WERI-Rb-1 (cell line): ENCODE results near the gene RGS9BP.

Source experiments
- DNase-seq: peaks from one replicate; pipeline ENCODE4 v3.0.0-alpha.2; 2020
- H3K27ac ChIP-seq: fragments of 250-450 bp; sonication (Bioruptor Pico); 2 replicates; pipeline ENCODE4 v1.5.1; 2020; ENCODE audit warnings: mild to moderate bottlenecking, moderate library complexity
- H3K27me3 ChIP-seq: fragments of 250-450 bp; sonication (Bioruptor Pico); 2 replicates; pipeline ENCODE4 v1.5.1; 2021; ENCODE audit warnings: mild to moderate bottlenecking, low read depth, moderate library complexity; ENCODE audit not compliant: insufficient read depth, severe bottlenecking
- H3K36me3 ChIP-seq: fragments of 250-450 bp; sonication (Bioruptor Pico); 2 replicates; pipeline ENCODE4 v1.5.1; 2020; ENCODE audit warnings: mild to moderate bottlenecking, moderate library complexity
- H3K4me3 ChIP-seq: 2 replicates; pipeline ENCODE4 v1.5.1; 2011; ENCODE audit warnings: low read depth, mild to moderate bottlenecking, control low read depth, low read length
- H3K9me3 ChIP-seq: fragments of 250-450 bp; sonication (Bioruptor Pico); 2 replicates; pipeline ENCODE4 v1.5.1; 2021; ENCODE audit warnings: mild to moderate bottlenecking, moderate library complexity; ENCODE audit not compliant: severe bottlenecking
- CTCF ChIP-seq: IDR thresholded peaks from 2 replicates; pipeline ENCODE4 v1.5.1; 2011; ENCODE audit warnings: low read depth, mild to moderate bottlenecking, control low read depth, inconsistent platforms, low read length

RGS9BP gene

GRCh38 chr19:32637480-32637879 lies 38.2 kb upstream of the RGS9BP start:
- Histone ChIP-seq H3K27me3 (no peaks in the 10 kb centered on the region), H3K27ac (no peak overlapping the region), H3K4me3 (no peak overlapping the region), H3K9me3 (no peaks in the 10 kb centered on the region), H3K36me3 (peaks cover 3% of the 10 kb centered on the region; the same call in 1 of the 2 replicates)
- no peak for TF ChIP-seq CTCF
- DNase-seq = no peak

DNA sequence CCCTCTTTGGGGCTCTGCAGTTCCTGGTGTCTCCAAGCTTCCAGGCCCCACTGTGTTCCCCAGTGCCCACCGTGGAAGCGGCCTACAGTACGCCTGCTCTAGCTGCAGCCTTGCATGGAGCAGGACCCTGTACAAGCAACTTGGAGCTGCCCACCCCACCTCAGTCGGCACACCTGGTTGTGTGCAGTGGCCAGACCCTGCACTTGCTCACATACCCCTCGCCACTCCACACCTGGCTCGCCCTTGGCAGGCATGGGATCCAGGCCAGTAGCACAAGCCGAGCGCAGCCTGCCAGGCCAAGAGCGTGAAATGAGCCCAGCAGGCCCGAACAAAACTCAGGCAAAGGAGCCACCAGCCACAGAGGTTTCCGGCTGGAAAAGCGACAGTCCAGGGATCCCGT lies 37.0 kb upstream of the RGS9BP start:
- no peak for DNase-seq
- H3K9me3 ChIP-seq = no peaks in the 10 kb centered on the region
- no peak for TF ChIP-seq CTCF
- no peaks in the 10 kb centered on the region for H3K27me3 ChIP-seq
- peaks cover 3% of the 10 kb centered on the region; the same call in 1 of the 2 replicates for H3K36me3 ChIP-seq
- H3K27ac ChIP-seq = no peak overlapping the region
- no peak overlapping the region for H3K4me3 ChIP-seq

DNA sequence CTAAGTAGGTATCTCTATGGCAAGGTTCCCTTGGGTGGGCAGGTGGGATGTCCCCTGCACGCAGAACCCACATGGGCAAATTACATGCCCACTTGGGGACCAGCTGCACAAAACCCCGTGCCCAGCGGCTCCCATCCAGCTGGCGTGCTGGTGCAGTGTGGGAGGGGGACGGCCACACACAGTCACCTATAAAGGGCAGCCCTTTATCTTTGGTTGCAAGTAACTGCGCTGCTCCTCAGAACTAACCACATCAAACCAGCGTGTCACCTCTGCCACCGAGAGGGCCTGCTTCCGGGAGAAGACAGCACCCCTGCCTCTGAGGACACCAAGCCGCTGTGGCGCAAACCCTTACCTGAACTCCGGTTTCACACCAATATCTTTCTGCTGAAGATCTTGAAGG lies 32.9 kb upstream of the RGS9BP start:
- Histone ChIP-seq H3K4me3 (no peak overlapping the region), H3K9me3 (no peaks in the 10 kb centered on the region), H3K27ac (no peak overlapping the region), H3K36me3 (peaks cover 9% of the 10 kb centered on the region), H3K27me3 (no peaks in the 10 kb centered on the region)
- no peak for TF ChIP-seq CTCF
- DNase-seq = no peak

- no peak for TF ChIP-seq CTCF
- no peaks in the 10 kb centered on the region for H3K9me3 ChIP-seq
- H3K36me3 ChIP-seq = peaks cover 9% of the 10 kb centered on the region
- H3K4me3 ChIP-seq = no peak overlapping the region
- no peaks in the 10 kb centered on the region for H3K27me3 ChIP-seq
- no peak for DNase-seq
- H3K27ac ChIP-seq = no peak overlapping the region
Observed at GRCh38 chr19:32646556-32646955, 29.1 kb upstream of the RGS9BP start.

DNA sequence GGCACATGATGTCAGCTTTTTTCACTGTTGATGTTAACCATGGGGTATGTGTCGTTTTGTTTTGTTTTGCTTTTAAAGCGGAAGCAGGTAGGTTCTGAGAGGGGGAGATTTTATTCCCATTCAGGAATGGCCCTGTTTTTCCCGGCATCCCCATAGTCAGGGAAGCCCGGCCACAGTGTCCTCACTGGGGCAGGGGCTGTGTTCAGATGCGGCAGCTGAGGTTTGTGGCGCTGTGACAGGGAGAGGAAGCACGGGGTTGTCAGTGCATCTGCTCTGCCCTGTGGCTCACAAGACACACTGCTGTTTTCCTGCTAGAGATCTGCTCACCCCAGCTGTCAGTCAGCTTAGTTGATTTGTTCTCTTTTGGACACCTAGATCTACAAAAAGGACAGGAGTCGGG lies 28.3 kb upstream of the RGS9BP start:
- peaks cover 9% of the 10 kb centered on the region for H3K36me3 ChIP-seq
- no peaks in the 10 kb centered on the region for H3K9me3 ChIP-seq
- DNase-seq = no peak
- no peaks in the 10 kb centered on the region for H3K27me3 ChIP-seq
- H3K4me3 ChIP-seq = no peak overlapping the region
- H3K27ac ChIP-seq = no peak overlapping the region
- TF ChIP-seq CTCF = no peak

DNA sequence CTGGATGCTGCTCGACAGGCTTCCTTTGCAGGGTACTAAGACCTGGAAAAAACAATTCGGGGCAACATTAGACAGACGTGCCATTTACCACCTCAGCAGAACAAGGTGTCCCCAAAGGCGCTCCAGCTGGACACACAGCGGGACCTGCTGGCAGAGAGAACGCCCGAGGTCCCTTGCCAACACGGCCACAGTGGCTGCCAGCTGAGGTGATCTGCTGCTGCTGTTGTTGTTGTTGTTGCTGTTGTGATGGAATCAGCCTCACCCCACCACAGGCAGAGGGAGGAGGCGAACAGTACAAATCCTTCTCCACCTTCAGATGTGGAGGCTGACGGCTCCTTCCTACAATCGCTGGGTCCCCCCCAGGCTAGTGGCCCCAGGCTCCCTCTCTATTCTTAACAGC lies 25.9 kb upstream of the RGS9BP start:
- peaks cover 9% of the 10 kb centered on the region for H3K36me3 ChIP-seq
- TF ChIP-seq CTCF = no peak
- no peak for DNase-seq

More for the DNA sequence above, 25.9 kb upstream of the RGS9BP start:
- Histone ChIP-seq H3K4me3 (no peak overlapping the region), H3K9me3 (no peaks in the 10 kb centered on the region), H3K27me3 (no peaks in the 10 kb centered on the region), H3K27ac (no peak overlapping the region)
